ENCODE results near the gene SLC9C1.

Gene SLC9C1

GRCh38 chr3:112289011-112289410, 5.0 kb downstream of the SLC9C1 start:
- TF ChIP-seq USF1 (IDR thresholded peaks at IDR 0.05) (no peak), TEAD4 (IDR thresholded peaks at IDR 0.05) (no peak), EP300 (IDR thresholded peaks at IDR 0.05; ENCODE audit: borderline replicate concordance) (no peak)

- TF ChIP-seq EP300 (IDR thresholded peaks at IDR 0.05; ENCODE audit: borderline replicate concordance) (no peak), YY1 (IDR thresholded peaks at IDR 0.05; ENCODE audit: low read depth) (no peak), FOXM1 (IDR thresholded peaks at IDR 0.05; ENCODE audit: borderline replicate concordance, low read depth) (no peak), USF1 (IDR thresholded peaks at IDR 0.05) (no peak), EGR1 (IDR thresholded peaks at IDR 0.05) (no peak), RAD21 (IDR thresholded peaks at IDR 0.05; ENCODE audit: low read depth) (no peak), TEAD4 (IDR thresholded peaks at IDR 0.05) (no peak), CREB1 (IDR thresholded peaks at IDR 0.05; ENCODE audit: low read depth) (no peak), NFIC (IDR thresholded peaks at IDR 0.05) (no peak), TAF1 (IDR thresholded peaks at IDR 0.05; ENCODE audit: low read depth) (no peak), ZBTB7A (IDR thresholded peaks at IDR 0.05; ENCODE audit: low read depth) (no peak), CEBPB (IDR thresholded peaks at IDR 0.05) (no peak), MAX (IDR thresholded peaks at IDR 0.05) (no peak), TCF12 (IDR thresholded peaks at IDR 0.05; ENCODE audit: low read depth) (no peak)
- TF ChIP-seq, protein P1, sequence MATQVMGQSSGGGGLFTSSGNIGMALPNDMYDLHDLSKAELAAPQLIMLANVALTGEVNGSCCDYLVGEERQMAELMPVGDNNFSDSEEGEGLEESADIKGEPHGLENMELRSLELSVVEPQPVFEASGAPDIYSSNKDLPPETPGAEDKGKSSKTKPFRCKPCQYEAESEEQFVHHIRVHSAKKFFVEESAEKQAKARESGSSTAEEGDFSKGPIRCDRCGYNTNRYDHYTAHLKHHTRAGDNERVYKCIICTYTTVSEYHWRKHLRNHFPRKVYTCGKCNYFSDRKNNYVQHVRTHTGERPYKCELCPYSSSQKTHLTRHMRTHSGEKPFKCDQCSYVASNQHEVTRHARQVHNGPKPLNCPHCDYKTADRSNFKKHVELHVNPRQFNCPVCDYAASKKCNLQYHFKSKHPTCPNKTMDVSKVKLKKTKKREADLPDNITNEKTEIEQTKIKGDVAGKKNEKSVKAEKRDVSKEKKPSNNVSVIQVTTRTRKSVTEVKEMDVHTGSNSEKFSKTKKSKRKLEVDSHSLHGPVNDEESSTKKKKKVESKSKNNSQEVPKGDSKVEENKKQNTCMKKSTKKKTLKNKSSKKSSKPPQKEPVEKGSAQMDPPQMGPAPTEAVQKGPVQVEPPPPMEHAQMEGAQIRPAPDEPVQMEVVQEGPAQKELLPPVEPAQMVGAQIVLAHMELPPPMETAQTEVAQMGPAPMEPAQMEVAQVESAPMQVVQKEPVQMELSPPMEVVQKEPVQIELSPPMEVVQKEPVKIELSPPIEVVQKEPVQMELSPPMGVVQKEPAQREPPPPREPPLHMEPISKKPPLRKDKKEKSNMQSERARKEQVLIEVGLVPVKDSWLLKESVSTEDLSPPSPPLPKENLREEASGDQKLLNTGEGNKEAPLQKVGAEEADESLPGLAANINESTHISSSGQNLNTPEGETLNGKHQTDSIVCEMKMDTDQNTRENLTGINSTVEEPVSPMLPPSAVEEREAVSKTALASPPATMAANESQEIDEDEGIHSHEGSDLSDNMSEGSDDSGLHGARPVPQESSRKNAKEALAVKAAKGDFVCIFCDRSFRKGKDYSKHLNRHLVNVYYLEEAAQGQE (IDR thresholded peaks at IDR 0.05; ENCODE audit: low read depth), result no peak
Measured at GRCh38 chr3:112280266-112280665, 13.8 kb downstream of the SLC9C1 start.

DNA sequence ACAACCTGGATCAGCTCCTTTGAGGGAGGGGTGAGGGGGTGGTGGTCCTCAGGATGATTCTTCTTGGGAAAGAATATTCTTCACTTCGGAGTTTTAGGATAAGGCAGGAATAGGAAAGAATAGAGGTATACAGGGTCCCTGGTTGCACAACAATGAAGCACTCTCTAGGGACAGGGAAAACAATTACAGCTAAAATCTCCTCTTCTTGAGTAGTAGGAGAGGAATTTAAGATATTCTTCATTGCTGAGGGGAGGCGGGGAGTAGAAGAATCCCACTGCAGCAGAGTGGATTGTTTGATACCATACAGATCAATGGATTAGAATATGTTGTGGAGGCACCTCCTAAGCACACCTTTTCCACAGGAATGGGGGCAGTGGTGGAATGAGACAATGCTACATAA, 20.5 kb downstream of the SLC9C1 start:
- TF ChIP-seq TEAD4 (IDR thresholded peaks at IDR 0.05), result no peak
- no peak for TF ChIP-seq RAD21 (IDR thresholded peaks at IDR 0.05; ENCODE audit: low read depth)
- TF ChIP-seq TCF12 (IDR thresholded peaks at IDR 0.05; ENCODE audit: low read depth), result no peak
- TF ChIP-seq ZBTB7A (IDR thresholded peaks at IDR 0.05; ENCODE audit: low read depth), result no peak
- TF ChIP-seq NFIC (IDR thresholded peaks at IDR 0.05), result no peak
- TF ChIP-seq CREB1 (IDR thresholded peaks at IDR 0.05; ENCODE audit: low read depth), result no peak
- no peak for TF ChIP-seq FOXM1 (IDR thresholded peaks at IDR 0.05; ENCODE audit: borderline replicate concordance, low read depth)
- no peak for TF ChIP-seq USF1 (IDR thresholded peaks at IDR 0.05)
- TF ChIP-seq EGR1 (IDR thresholded peaks at IDR 0.05), result no peak
- TF ChIP-seq YY1 (IDR thresholded peaks at IDR 0.05; ENCODE audit: low read depth), result no peak
- TF ChIP-seq TAF1 (IDR thresholded peaks at IDR 0.05; ENCODE audit: low read depth), result no peak
- TF ChIP-seq MAX (IDR thresholded peaks at IDR 0.05), result no peak
- TF ChIP-seq CEBPB (IDR thresholded peaks at IDR 0.05), result no peak
- TF ChIP-seq, protein P1 (IDR thresholded peaks at IDR 0.05; ENCODE audit: low read depth), result no peak
- no peak for TF ChIP-seq EP300 (IDR thresholded peaks at IDR 0.05; ENCODE audit: borderline replicate concordance)

DNA sequence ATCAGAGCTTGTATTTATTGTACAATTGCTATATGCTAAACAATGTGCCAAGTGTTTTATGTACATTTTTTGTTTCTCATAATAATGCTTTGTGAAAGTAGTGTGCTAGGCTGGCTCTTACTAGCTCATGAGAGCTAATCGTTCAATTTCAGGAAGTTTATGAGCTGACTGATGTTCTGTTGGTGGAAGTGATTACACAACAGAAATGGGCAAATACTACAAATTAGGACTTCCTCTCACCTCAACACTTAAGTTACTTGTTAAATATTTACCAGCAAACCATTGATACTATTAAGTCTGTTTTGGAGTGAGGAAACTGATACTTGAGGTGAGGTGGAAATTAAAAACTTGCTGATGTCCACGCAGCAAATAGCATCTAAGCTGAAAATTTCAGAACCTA, 32.3 kb downstream of the SLC9C1 start:
- TF ChIP-seq FOXM1 (IDR thresholded peaks at IDR 0.05; ENCODE audit: borderline replicate concordance, low read depth), result no peak
- no peak for TF ChIP-seq EP300 (IDR thresholded peaks at IDR 0.05; ENCODE audit: borderline replicate concordance)
- TF ChIP-seq EGR1 (IDR thresholded peaks at IDR 0.05), result no peak
- no peak for TF ChIP-seq RAD21 (IDR thresholded peaks at IDR 0.05; ENCODE audit: low read depth)
- TF ChIP-seq, protein P1 (IDR thresholded peaks at IDR 0.05; ENCODE audit: low read depth), result no peak

Data from Ishikawa (cell line).